WTC11 (cell line): Measurements from ENCODE around the gene RIN1.

Source experiments
- ATF2 ChIP-seq: sonication (generic); formaldehyde crosslinking; IDR thresholded peaks from 2 replicates; pipeline ENCODE4 v1.8.1; 2022; ENCODE audit warnings: low read depth, missing genetic modification reagents, borderline replicate concordance
- CREB1 ChIP-seq: sonication (generic); formaldehyde crosslinking; IDR thresholded peaks from 2 replicates; pipeline ENCODE4 v1.8.0; 2023; ENCODE audit warnings: mild to moderate bottlenecking, missing genetic modification reagents
- CTCF ChIP-seq: fragments of 200-600 bp; IDR thresholded peaks from 2 replicates; pipeline ENCODE4 v1.8.0; 2022; ENCODE audit warnings: antibody characterized with exemption
- E2F4 ChIP-seq: sonication (generic); formaldehyde crosslinking; IDR thresholded peaks from 2 replicates; pipeline ENCODE4 v1.8.1; 2022; ENCODE audit warnings: low read depth, mild to moderate bottlenecking, moderate library complexity, missing genetic modification reagents, borderline replicate concordance
- E2F5 ChIP-seq: sonication (generic); formaldehyde crosslinking; IDR thresholded peaks from 2 replicates; pipeline ENCODE4 v1.8.1; 2022; ENCODE audit warnings: mild to moderate bottlenecking, moderate library complexity, missing genetic modification reagents
- FOXP4 ChIP-seq: sonication (generic); formaldehyde crosslinking; IDR thresholded peaks from 2 replicates; pipeline ENCODE4 v1.8.0; 2022; ENCODE audit warnings: mild to moderate bottlenecking, missing genetic modification reagents
- HMGXB4 ChIP-seq: sonication (generic); formaldehyde crosslinking; IDR thresholded peaks from 2 replicates; pipeline ENCODE4 v1.8.1; 2023; ENCODE audit warnings: mild to moderate bottlenecking, moderate library complexity, missing genetic modification reagents
- MAX ChIP-seq: sonication (generic); formaldehyde crosslinking; IDR thresholded peaks from 2 replicates; pipeline ENCODE4 v1.8.0; 2022; ENCODE audit warnings: mild to moderate bottlenecking, missing genetic modification reagents
- MXD4 ChIP-seq: fragments of 250-450 bp; sonication (Bioruptor Pico); IDR thresholded peaks from 2 replicates; pipeline ENCODE4 v1.8.0; 2021; ENCODE audit warnings: mild to moderate bottlenecking, moderate library complexity, borderline replicate concordance
- NFATC4 ChIP-seq: fragments of 250-450 bp; sonication (Bioruptor Pico); IDR thresholded peaks from 2 replicates; pipeline ENCODE4 v1.9.0; 2021; ENCODE audit warnings: mild to moderate bottlenecking
- PRDM15 ChIP-seq: sonication (generic); formaldehyde crosslinking; IDR thresholded peaks from 2 replicates; pipeline ENCODE4 v1.8.0; 2022; ENCODE audit warnings: missing genetic modification reagents
- ZBTB21 ChIP-seq: sonication (generic); formaldehyde crosslinking; IDR thresholded peaks from 2 replicates; pipeline ENCODE4 v1.8.1; 2023; ENCODE audit warnings: mild to moderate bottlenecking, missing genetic modification reagents, borderline replicate concordance
- ZNF532 ChIP-seq: fragments of 250-450 bp; sonication (Bioruptor Pico); IDR thresholded peaks from 2 replicates; pipeline ENCODE4 v1.9.0; 2021; ENCODE audit warnings: mild to moderate bottlenecking, borderline replicate concordance

GRCh38 chr11:66333896-66334604, 2.2 kb downstream of the RIN1 start:
- TF ChIP-seq ZNF532 (CRISPR knock-in tag) (no peak), E2F5 (CRISPR knock-in tag) (no peak), CTCF (no peak), NFATC4 (CRISPR knock-in tag) (no peak), FOXP4 (CRISPR knock-in tag) (no peak), MAX (CRISPR knock-in tag) (no peak), HMGXB4 (no peak), PRDM15 (CRISPR knock-in tag) (no peak), ATF2 (CRISPR knock-in tag) (no peak), MXD4 (CRISPR knock-in tag) (no peak), ZBTB21 (no peak), CREB1 (CRISPR knock-in tag) (no peak), E2F4 (no peak)
